GM12873 (cell line): Measurements from ENCODE around the gene MSI2.

Source experiments
- TF ChIP-seq, protein P1 (sequence below): IDR thresholded peaks from 2 replicates; pipeline ENCODE4 v1.5.1; 2012; ENCODE audit warnings: low read depth, mild to moderate bottlenecking, moderate library complexity, low read length, control low read depth; ENCODE audit not compliant: insufficient read depth; ENCODE audit errors: missing control alignments

The MSI2 gene

GRCh38 chr17:57442914-57443571 is 186.7 kb downstream of the MSI2 start:
- TF ChIP-seq, protein P1, sequence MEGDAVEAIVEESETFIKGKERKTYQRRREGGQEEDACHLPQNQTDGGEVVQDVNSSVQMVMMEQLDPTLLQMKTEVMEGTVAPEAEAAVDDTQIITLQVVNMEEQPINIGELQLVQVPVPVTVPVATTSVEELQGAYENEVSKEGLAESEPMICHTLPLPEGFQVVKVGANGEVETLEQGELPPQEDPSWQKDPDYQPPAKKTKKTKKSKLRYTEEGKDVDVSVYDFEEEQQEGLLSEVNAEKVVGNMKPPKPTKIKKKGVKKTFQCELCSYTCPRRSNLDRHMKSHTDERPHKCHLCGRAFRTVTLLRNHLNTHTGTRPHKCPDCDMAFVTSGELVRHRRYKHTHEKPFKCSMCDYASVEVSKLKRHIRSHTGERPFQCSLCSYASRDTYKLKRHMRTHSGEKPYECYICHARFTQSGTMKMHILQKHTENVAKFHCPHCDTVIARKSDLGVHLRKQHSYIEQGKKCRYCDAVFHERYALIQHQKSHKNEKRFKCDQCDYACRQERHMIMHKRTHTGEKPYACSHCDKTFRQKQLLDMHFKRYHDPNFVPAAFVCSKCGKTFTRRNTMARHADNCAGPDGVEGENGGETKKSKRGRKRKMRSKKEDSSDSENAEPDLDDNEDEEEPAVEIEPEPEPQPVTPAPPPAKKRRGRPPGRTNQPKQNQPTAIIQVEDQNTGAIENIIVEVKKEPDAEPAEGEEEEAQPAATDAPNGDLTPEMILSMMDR = no peak

GRCh38 chr17:57443781-57444180 is 187.5 kb downstream of the MSI2 start:
- TF ChIP-seq, protein P1 = no peak

GRCh38 chr17:57444682-57445450 is 188.5 kb downstream of the MSI2 start:
- TF ChIP-seq, protein P1 = no peak

- TF ChIP-seq, protein P1 = no peak
Observed at GRCh38 chr17:57445772-57446472, 189.6 kb downstream of the MSI2 start.

DNA sequence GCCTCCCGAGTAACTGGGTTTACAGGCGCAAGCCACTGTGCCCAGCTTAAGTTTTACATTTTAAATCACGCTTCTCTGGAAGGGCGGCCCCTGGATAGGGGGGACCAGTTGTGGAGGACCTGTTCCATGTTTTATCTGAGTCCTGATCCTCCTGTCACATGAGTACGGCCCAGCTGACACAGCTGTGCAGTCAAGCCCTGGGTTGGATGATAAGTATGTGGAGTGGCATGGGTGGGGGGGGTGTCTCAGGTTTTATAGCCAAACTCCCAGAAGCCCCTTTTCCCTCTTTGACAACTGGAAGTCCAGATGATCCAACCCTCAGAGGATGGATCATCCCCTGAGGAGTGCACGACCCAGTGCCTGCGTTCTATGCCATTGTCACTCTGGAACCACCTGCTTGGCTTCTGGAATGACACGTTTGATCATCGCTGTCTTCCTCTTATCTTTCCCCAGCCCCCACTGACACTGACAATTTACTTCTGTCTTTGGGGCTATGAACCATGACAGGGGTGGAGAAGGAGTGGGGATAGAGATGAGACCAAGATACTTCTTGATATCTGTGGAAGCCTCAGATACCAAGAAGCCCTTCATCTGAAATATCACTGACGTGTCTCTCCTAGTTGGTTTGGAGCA is 191.2 kb downstream of the MSI2 start:
- TF ChIP-seq, protein P1 = no peak

DNA sequence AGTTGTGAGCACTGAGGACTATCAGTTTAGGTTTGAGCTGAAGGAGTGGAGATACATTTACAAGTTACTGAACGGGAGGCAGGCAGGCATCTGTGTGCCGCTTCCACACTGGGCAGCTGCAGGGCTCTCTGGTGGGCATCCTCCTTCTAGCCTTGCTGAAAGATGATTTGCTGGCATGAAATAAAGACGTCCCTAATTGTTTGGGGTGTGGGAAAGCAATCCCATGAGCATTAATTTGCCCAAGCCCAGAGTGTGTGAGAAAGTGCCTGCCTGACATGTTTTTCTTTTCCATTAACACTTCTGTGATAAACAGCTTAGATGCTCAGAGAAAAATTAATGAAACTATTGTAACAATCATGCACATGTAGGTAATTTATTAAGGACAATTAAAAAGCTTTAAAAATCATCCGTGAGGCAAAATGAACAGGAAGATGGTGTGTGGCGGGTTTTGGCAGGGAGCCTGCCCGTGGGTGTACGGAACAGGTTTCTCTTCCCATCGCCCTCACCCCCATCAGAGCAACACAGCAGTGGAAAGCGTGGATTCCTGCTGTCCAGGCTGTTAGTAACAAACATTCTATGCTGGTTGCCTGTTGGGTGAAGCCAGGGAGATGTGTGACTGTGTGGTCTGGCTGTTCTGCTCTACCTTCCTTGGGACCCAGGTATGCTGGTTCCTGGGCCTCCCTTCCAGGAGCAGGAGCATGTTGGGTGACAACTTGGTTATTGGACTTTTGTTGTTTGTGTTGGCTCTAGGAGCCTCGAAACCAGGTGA is 191.9 kb downstream of the MSI2 start:
- TF ChIP-seq, protein P1 = no peak
